Stimulated activated CD4-positive, alpha-beta T cell treated with anti-CD3 and anti-CD28 coated beads, Interleukin-15, amount 100 ng/mL, for 48 hours (primary cell): ENCODE results near the gene BPIFB1.

Experiments used
- DNase-seq, 2 donors: peaks; one replicate each; pipeline ENCODE4 v3.0.0-alpha.2; 2020; ENCODE audit warnings: low read depth in 2 of 2

BPIFB1 gene

DNA sequence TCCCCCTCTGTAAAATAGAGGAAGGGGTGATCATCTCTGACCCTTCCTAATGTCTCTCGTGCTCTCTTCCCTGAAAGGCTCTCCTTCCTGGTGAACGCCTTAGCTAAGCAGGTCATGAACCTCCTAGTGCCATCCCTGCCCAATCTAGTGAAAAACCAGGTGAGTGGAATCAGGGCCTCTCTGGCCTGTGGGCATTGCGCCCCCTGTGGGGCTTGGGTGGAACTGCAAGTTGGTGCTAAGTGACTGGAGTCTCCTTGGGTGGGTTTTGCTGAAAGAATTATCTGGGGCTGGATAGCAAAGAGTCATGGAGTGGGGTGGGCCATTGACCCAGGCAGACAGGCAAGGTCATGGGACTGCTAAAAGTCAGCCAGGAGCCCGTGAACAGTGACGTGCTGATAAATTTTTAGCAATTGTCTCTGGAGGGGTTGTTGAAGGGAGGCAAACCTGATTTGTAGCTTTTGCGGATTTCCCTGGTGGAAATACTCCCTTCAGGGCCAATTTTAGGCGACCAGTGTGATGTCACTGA, 8.9 kb downstream of the BPIFB1 start:
- DNase-seq = peak; percentile 34 to 52

DNA sequence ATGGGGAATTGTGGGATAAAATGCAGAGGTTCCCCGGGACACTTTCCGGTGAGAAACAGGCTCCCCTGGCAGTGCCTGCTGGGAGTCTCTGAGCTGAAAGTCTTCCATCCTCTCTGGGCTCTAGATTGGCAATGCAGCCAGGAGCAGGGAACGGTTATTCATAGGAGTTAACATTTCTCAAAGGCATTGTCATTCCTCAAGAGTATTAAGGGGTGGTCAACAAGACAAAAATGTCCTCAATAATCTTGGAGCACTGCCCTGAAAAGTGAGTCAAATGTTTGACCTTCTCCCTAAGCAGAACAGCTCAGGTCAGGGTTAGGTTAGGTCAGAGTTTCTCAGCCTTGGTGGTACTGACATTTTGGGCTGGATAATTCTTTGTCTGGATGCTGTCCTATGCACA, 13.2 kb downstream of the BPIFB1 start:
- DNase-seq = no peak

- no peak for DNase-seq
These were observed 15.4 kb downstream of the BPIFB1 start for GRCh38 chr20:33298391-33298790.

DNA sequence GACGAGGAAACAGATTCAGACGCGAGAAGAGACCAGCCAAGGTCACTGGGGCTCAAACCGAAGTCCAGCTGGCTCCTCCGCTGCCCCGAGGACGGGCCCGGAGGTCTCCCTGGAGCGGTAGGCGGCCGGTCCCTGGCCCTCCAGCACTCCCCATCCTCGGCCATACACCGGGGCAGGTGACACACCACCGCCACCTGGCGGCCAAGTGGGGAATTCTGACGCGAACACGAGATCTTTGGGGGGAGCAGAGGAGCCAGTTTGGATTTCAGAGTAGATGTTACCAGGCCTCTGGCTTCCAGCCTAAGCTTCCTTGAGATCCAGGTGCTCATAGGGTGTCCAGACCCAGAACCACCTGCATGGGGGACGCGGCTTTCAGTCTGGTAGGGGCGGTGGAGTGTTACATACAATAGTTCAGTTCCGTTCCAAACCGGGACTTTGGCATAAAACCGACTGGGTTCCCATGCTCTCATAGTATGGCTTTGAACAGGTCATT, 16.1 kb downstream of the BPIFB1 start:
- peak; percentile 52 to 68 for DNase-seq

GRCh38 chr20:33301192-33301930, 18.3 kb downstream of the BPIFB1 start:
- DNase-seq = no peak

GRCh38 chr20:33303595-33303994, 20.6 kb downstream of the BPIFB1 start:
- DNase-seq = no peak

- DNase-seq = no peak
These were observed 21.0 kb downstream of the BPIFB1 start for GRCh38 chr20:33304046-33304445.

- DNase-seq = no peak
These were observed 22.6 kb downstream of the BPIFB1 start for GRCh38 chr20:33305589-33306057.

DNA sequence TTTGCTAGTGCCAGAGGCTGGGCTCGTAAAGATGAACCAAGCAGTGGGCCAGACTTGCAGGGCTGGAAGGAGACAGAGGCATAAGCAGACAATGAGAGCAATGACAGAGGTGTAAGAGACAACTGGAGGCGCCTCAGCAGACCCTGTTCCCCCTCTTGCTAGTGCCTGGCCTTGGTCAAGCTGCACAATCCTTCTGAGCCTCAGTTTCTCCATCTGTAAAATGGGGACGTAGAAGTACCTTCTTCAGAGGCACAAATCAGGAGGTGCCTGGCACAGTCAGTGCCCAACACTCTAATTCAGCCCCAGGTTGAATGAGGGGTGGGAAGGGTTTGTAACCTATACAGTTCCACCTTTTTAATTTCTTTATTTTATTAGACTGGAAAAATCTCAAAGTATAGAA, 23.2 kb downstream of the BPIFB1 start:
- no peak for DNase-seq

DNA sequence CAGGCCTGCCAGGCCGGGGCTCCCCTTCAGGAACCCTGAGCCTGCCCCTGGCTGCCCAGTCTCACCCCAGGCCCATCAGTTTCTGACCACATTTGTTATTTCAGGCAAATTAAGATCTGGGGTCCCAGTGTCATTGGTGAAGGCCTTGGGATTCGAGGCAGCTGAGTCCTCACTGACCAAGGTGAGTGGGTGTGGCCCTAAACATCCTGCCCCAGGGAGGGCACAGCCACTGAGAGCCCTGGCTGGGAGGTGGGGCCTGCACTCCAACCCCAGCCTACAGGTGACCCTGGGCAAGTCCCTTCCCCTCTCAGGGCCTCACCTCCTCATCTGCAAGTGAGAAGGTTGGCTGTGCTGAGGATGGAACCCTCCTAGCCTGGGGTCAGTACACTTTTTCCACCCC, 23.8 kb downstream of the BPIFB1 start:
- DNase-seq = no peak

DNA sequence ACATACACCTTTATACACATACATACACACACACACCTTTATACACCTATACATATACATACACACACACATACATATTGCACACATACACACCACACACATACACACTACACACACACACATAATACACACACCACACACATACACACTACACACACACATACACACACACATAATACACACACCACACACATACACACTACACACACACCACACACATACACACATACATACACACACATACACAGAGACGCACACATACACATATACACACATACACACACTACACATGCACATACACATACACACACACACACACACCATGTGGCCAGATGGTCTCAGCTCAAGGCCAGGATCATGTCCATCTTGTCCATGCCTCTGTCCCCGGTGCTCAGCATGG, 25.7 kb downstream of the BPIFB1 start:
- no peak for DNase-seq

GRCh38 chr20:33309631-33310030, 26.6 kb downstream of the BPIFB1 start:
- DNase-seq = no peak

GRCh38 chr20:33310327-33310899, 27.4 kb downstream of the BPIFB1 start:
- DNase-seq = no peak

DNA sequence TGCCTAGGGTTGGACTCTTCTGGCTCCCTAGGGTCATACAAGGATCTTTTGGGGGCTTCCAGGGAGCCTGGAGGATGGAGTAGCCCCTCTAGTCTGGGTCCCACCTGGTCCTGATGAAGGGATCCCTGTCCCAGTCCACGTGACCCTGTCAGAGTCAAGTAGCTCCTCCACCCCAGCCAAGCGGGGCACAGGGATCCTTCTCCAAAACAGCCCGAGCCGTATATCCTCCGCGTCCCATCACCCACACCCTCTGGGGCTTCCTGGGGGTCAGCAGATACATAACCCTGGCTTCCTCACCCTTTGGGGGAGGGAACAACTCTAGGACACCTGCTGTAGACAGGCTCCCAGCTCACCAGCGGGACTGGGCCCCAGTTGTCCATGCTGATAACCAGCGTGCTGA, 28.0 kb downstream of the BPIFB1 start:
- no peak for DNase-seq

DNA sequence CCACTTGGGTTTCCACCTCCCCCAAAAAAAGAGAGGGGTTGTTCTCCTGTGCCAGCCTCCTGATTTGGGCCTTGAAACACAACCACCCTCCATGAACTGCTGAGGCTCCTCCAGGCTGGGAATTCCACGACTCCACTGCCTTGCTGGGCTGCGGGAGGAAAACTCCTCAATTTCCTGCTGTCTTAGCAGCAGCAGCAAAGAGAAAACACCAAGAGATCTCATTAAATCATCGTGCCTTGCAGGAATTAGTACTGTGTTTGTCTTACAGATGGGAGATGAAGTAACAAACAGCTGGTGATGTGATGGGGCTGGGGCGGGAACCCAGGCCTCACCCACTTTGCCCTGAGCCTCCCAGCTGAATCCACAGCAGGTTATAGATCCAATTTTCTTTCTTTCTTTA, 29.0 kb downstream of the BPIFB1 start:
- no peak for DNase-seq

DNA sequence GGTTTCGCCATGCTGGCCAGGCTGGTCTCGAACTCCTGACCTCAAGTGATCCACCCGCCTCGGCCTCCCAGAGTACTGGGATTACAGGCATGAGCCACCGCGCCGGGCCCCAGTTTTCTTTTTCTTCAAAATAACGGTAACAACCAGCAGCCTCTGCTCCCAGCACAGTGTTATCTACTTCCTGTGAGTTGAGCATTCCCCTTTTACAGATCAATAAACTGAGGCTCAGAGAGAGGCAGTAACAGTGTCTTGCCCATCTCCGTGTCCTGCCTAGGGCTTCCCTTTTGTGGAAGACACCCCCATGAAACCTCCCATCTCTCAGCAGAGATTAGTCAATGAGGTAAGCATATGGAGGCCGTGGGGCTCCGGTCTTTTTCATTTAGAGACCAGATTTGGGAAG, 29.6 kb downstream of the BPIFB1 start:
- no peak for DNase-seq

- DNase-seq = no peak
These were observed 30.8 kb downstream of the BPIFB1 start for GRCh38 chr20:33313686-33314314.

GRCh38 chr20:33316343-33316742, 33.3 kb downstream of the BPIFB1 start:
- no peak for DNase-seq

DNA sequence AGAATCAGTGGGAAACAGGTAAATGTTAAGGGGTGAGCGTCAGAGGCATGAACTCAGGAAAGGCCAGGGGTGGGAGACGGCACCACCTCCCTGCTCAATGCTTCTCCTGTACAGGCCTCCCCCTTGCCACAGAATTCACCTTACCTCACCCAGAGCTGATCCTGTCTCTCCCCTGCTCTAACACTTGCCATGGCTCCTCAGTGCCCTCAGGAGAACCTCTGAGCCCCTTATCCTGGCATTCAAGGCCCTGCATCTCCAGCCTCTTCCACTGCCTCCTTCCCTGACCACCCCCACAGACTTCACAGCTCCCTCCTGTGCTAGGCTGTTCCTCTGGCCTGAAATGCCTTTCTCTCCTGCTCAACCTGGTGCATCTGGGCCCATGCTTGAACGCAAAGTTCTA, 33.9 kb downstream of the BPIFB1 start:
- no peak for DNase-seq

GRCh38 chr20:33317424-33318095, 34.5 kb downstream of the BPIFB1 start:
- DNase-seq = no peak

DNA sequence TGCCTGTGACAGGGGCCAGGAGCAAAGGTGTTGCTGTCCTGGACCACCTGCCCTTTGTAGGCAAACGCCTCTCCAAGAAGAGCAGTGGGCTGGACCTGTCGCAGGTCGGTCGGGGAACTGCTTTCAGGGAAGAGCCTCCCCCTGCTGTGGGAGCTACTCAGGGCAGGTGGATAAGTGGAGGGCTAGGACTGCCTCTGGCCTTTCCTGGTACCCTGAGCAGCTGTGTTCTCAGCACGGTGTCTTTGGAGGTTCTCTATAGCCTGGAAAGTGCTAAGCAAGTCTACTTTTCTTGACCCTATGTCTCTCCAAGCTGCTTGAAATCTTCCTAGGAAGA, 35.0 kb downstream of the BPIFB1 start:
- DNase-seq = no peak

DNA sequence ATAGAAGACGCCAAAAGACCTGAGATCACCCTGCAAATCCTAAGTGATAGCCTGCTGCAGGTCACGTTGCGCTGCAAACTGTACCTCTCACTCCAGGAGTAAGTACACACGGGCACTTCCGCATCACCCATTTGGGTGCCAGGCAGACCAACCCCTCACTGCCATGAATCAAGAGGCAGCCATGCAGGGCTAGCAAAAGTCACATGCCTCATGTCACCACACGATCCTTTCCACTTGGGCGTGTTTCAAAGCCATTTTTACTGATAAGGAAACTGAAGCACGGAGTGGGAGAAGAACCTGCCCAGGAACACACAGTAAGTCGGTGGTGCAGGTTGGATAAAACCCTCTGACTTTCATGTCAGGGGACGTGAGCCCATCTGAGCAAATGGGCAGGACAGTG, 37.0 kb downstream of the BPIFB1 start:
- no peak for DNase-seq
